PC-9 (cell line): ENCODE data around the gene RPS17.

Source experiments
- CTCF ChIP-seq: fragments of 200-600 bp; sonication (generic); conservative IDR thresholded peaks from 2 replicates; pipeline ENCODE4 v1.6.1; 2017; ENCODE audit warnings: mixed run types, antibody characterized with exemption, mild to moderate bottlenecking, moderate library complexity
- EZH2 ChIP-seq: fragments of 200-600 bp; sonication (generic); IDR thresholded peaks from 2 replicates; pipeline ENCODE4 v1.8.0; 2017; ENCODE audit warnings: antibody characterized with exemption, low read depth

GRCh38 chr15:82567661-82568060 is 27.4 kb upstream of the RPS17 start:
- TF ChIP-seq CTCF (no peak), EZH2 (no peak)
